Embryonic facial prominence (tissue), 1 donor: ENCODE results near the gene ACSM4.

ENCODE experiments used
- DNase-seq: peaks from one replicate; pipeline ENCODE4 v3.0.0-alpha.2; 2016; ENCODE audit errors: extremely low spot score

Gene ACSM4

GRCh38 chr12:7339675-7340074, 35.8 kb downstream of the ACSM4 start:
- DNase-seq = no peak

GRCh38 chr12:7344833-7345606, 41.1 kb downstream of the ACSM4 start:
- DNase-seq = no peak

DNA sequence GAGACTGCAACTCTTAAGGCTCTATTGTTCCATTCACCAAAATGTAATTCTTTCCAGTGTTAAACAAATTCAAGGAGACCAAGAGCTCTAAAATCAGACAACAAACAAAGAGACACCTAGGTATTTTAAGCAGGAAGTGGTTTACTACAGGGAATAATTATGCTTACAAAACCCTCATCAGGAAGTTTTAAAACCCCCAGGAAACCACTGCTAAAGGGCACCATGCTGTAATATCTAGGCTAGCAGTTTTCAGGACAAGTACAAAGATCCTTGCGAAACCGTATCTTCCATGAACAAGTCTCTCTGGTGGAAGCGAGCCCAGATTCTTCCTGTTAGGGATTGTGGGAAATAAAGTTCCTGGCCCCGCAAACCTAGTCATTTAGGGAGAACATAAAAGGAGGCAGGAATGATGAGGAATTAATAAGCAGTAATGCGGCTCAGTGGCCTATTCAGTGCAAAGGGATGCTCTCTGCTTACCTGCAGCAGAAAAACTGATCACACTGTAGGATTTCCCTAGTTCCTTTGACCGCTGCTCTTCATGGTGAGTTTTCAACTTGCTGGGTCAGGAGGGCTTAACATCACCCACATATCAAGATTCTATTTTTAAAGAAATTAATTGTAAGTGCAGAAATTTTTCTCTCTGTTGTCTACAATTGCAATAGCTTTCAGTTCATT, 42.8 kb downstream of the ACSM4 start:
- DNase-seq = no peak

GRCh38 chr12:7349418-7349817, 45.5 kb downstream of the ACSM4 start:
- no peak for DNase-seq

DNA sequence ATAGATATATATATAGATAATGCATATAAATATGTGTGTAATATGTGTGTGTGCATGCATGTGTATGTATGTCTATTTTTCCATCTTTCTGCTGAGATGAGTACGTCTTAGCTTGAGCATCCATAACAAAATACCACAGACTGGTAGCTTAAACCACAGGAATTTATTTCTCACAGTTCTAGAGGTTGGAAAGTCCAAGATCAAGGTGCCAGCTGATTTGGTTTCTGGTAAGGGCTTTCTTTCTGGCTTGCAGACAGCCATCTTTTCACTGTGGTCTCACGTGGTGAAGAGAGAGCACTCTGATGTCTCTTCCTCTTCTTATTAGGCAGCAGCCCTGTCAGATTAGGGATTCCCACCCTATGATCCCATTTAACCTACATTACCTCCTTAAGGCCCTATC, 47.3 kb downstream of the ACSM4 start:
- DNase-seq = no peak

- DNase-seq = no peak
Measured at GRCh38 chr12:7352661-7353060, 48.8 kb downstream of the ACSM4 start.

GRCh38 chr12:7354529-7354928, 50.7 kb downstream of the ACSM4 start:
- no peak for DNase-seq

GRCh38 chr12:7361265-7361664, 57.4 kb downstream of the ACSM4 start:
- DNase-seq = no peak

- DNase-seq = no peak
Measured at GRCh38 chr12:7362734-7363133, 58.9 kb downstream of the ACSM4 start.

GRCh38 chr12:7369274-7369729, 65.4 kb downstream of the ACSM4 start:
- DNase-seq = no peak

DNA sequence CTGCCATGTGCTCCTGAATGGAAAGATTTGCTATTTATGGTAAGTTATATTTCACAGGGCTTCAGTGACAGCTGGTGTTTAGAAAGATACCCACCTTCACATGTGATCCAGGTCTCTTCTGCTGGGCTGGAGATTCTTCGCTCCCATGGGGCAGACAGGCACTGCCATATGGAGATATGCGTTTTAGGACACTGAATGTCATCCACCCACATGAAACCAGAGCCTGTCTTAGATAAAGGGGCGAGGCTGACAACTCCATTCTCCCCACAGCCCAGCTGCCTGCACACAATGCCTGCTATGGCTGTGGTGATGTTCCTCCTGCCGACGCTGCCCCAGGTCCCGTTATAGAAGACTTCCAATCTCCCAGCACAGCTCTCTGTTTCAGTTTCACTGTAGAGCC, 69.4 kb downstream of the ACSM4 start:
- no peak for DNase-seq

DNA sequence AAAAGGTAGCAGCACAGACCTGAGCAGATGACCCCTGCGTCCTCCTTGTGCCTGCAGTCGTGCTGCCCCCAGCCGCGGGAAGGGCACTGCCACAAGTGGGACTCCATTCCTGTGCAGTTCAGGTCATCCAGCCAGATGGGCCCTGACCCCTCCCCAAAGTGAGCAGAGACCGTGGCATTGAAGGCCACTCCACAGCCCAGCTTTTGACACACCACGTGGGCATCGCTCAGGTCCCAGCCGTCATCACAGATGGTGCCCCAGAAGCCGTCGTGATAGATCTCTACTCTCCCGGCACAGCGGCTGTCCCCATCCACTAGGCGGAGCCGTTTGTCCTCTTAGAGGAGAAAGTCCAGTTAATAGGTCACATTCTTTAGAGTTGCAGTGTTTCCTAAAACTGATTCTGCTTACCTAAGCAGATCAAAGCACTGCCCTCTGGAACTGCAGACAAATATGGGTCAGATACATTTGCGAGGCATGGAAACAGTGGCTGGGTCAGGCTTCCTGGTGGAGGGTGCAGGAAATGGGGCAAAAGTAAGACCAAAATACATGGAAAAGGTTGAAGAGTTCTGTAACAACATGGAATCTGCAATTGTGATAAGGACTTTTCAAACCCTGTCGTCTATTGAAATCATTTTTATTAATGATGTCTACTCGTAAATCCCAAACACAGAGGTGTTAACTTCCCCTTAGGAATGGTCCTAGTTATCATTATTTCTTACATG, 70.7 kb downstream of the ACSM4 start:
- DNase-seq = no peak

DNA sequence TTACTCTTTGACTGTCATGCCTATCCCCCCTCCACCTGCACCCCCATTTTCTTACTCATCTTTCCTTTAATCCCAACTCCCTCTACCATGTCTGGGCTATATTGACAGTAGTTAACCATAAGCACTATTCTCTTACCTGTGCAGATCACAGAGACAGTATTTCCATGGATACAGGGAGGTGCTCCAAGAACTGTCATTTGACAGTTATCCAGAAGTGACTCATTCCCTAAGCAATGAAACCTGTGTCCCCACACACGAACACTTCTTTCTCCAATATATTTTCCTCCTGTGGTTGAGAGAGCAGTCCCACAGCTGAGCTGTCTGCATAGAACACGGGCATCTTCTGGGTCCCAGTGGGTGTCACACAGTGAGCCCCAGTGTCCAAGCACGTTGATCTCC, 71.3 kb downstream of the ACSM4 start:
- DNase-seq = no peak

- no peak for DNase-seq
Measured at GRCh38 chr12:7376196-7376595, 72.3 kb downstream of the ACSM4 start.
